Keratinocyte (primary cell): ENCODE measurements around the gene GIMD1. TPM values are rescaled to one million over a fixed set of nuclear protein-coding genes. Genes with fewer than 3 reads are reported as not detected.

Source experiments
- DNase-seq: peaks from one replicate; pipeline ENCODE4 v3.0.0-alpha.2; 2011; ENCODE audit warnings: low read depth, missing footprints, low spot score
- FAIRE-seq: peaks from 2 replicates; lab custom pipeline; 2011; peaks lifted over from hg19 to GRCh38; lab: Jason Lieb, UNC
- H2AFZ ChIP-seq: 2 replicates; pipeline ENCODE4 v1.6.0; 2012; ENCODE audit warnings: low read length, control low read depth, inconsistent platforms; ENCODE audit not compliant: control insufficient read depth
- H3K27ac ChIP-seq: 2 replicates; pipeline ENCODE4 v1.5.1; 2011; ENCODE audit warnings: low read length; ENCODE audit not compliant: control insufficient read depth, insufficient read depth
- H3K27me3 ChIP-seq: 3 replicates; pipeline ENCODE4 v1.6.0; 2011; ENCODE audit warnings: low read length; ENCODE audit not compliant: control insufficient read depth, insufficient read depth; ENCODE audit errors: extremely low read depth
- H3K36me3 ChIP-seq, 2 experiments: 2 replicates in 1 of 2; 3 replicates in 1 of 2; pipeline ENCODE4 v1.5.1; 2011; ENCODE audit warnings: low read length in 2 of 2, mild to moderate bottlenecking in 1 of 2; ENCODE audit not compliant: control insufficient read depth in 2 of 2, insufficient read depth in 2 of 2; ENCODE audit errors: extremely low read depth in 1 of 2
- H3K4me1 ChIP-seq: 3 replicates; pipeline ENCODE4 v1.5.1; 2011; ENCODE audit warnings: low read length; ENCODE audit not compliant: control insufficient read depth, insufficient read depth; ENCODE audit errors: extremely low read depth
- H3K4me2 ChIP-seq: 3 replicates; pipeline ENCODE4 v1.6.0; 2011; ENCODE audit warnings: low read depth, low read length; ENCODE audit not compliant: control insufficient read depth, insufficient read depth; ENCODE audit errors: extremely low read depth
- H3K4me3 ChIP-seq, 3 experiments: fragments of 200-600 bp in 1 of 3; sonication (generic) in 1 of 3; 2 replicates in 2 of 3; 3 replicates in 1 of 3; pipeline ENCODE4 v1.5.1; 2011 to 2016; ENCODE audit warnings: low read length in 3 of 3, mild to moderate bottlenecking in 3 of 3, control low read depth in 2 of 3, inconsistent platforms in 1 of 3, low read depth in 1 of 3, mixed read lengths in 1 of 3, mixed run types in 1 of 3, moderate library complexity in 1 of 3; ENCODE audit not compliant: control insufficient read depth in 2 of 3, insufficient read depth in 2 of 3; ENCODE audit errors: extremely low read depth in 1 of 3
- H3K79me2 ChIP-seq: 2 replicates; pipeline ENCODE4 v1.6.0; 2012; ENCODE audit warnings: low read length; ENCODE audit not compliant: control insufficient read depth, insufficient read depth
- H3K9ac ChIP-seq: 3 replicates; pipeline ENCODE4 v1.6.0; 2011; ENCODE audit warnings: low read length; ENCODE audit not compliant: control insufficient read depth, insufficient read depth; ENCODE audit errors: extremely low read depth
- H3K9me1 ChIP-seq: 3 replicates; pipeline ENCODE4 v1.6.0; 2011; ENCODE audit warnings: low read length; ENCODE audit not compliant: control insufficient read depth, insufficient read depth; ENCODE audit errors: extremely low read depth
- H3K9me3 ChIP-seq: 2 replicates; pipeline ENCODE4 v1.5.1; 2012; ENCODE audit warnings: low read depth, low read length; ENCODE audit not compliant: control insufficient read depth
- H4K20me1 ChIP-seq: 3 replicates; pipeline ENCODE4 v1.6.0; 2011; ENCODE audit warnings: low read length; ENCODE audit not compliant: control insufficient read depth, insufficient read depth; ENCODE audit errors: extremely low read depth
- EZH2 ChIP-seq: IDR thresholded peaks from one replicate; pipeline ENCODE4 v1.6.1; 2012; ENCODE audit warnings: inconsistent platforms, mild to moderate bottlenecking, low read length, moderate library complexity
- dilution Hi-C: fragments of 300-500 bp; cut with MboI; formaldehyde crosslinking; loops from one replicate; pipeline ENCODE4 v1.7.0; 2020; ENCODE audit warnings: low sequenced_read_pairs; ENCODE audit not compliant: extremely low pct_ligation_motif_present
- polyA plus RNA-seq, 5 experiments: library from polyadenylated mRNA; depleted of rRNA in 3 of 5; stranded (reverse) in 3 of 5; stranded (forward) in 1 of 5; unstranded in 1 of 5; fragments of >200 nt; gene quantifications; 1 replicate in 1 of 5; 2 replicates in 3 of 5; 3 replicates in 1 of 5; pipeline versions ENCODE4 v1.2.1 to v1.2.3, GENCODE V29; 2011 to 2012; ENCODE audit warnings: missing spikeins in 2 of 5, low read depth in 1 of 5, low replicate concordance in 1 of 5
- TF ChIP-seq, protein P1 (sequence below), 3 experiments: IDR thresholded peaks in 1 of 3; conservative IDR thresholded peaks in 1 of 3; optimal IDR thresholded peaks in 1 of 3; 2 replicates in 2 of 3; 3 replicates in 1 of 3; pipeline versions ENCODE3 to v1.5.1; 2011; ENCODE audit warnings: low read length in 3 of 3, mild to moderate bottlenecking in 3 of 3, moderate library complexity in 2 of 3, control low read depth in 1 of 3, inconsistent platforms in 1 of 3; ENCODE audit not compliant: insufficient read depth in 2 of 3; ENCODE audit errors: extremely low read depth in 1 of 3

GIMD1 gene
- polyA plus RNA-seq, 1 donor (not counting 4 experiments of a cell fraction or from before 2014, with no cell fraction given): not detected

DNA sequence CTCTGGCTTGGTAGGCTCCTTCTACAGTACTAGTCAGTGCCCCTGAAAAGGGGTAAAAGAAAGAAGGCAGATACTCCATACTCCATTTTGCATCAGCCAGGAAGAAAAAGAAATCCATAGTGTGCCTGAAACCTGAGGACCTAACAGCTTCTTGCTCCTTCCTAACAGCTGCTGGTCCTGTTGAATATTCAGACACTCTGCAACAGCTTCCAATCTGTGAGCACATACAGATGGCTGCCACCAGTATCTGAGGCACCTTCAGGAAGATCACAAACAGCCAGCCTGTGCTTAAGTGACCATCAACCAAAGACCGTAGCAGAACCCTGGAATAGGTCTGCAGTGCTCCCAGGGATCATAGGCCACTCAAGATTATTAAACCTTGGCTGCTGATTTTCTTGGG lies 4.3 kb downstream of the GIMD1 start:
- FAIRE-seq (peak; percentile 9), DNase-seq (no peak)

DNA sequence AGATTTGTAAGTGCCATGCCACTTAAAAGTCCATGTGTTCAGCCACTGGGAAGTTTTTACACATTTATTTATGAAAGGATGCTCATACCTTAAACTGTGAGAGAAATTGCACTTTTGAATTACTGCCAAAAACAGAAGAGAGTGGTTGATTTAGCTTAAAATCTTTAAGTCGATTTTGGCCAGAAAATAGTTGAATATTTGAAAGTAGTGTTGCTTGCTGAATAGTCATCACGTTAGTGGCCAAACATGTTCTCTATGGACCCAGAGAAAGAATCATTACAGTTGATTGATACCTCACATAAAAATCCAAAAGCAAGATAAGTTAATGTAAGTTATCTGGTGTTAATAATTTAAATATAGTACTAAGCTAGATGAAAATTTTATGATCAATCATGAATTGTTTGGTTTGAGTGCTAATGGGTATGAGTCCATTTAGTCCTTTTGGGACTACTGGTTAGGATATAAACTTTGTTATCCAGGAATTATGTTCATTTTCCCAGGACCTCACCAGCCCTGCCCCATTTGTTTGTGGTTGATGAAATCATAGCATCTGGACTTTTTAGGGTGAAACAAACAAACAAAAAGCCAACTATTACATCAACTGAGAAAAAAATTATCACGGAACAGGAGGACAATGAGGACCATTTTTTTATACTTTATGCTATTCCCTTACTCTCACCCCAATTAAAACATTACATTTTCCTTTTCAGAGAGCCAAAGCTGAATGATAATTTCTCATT lies 6.3 kb downstream of the GIMD1 start:
- Histone ChIP-seq H2AFZ (no peak overlapping the region), H3K27ac (no peak overlapping the region), H3K27me3 (no peaks in the 10 kb centered on the region), H3K9me1 (no peaks in the 10 kb centered on the region), H3K9ac (no peak overlapping the region), H3K4me3 (no peak overlapping the region), H3K79me2 (no peaks in the 10 kb centered on the region), H3K9me3 (no peaks in the 10 kb centered on the region), H3K36me3 (no peaks in the 10 kb centered on the region), H4K20me1 (no peaks in the 10 kb centered on the region), H3K4me2 (no peak overlapping the region), H3K4me1 (peaks cover 18% of the 10 kb centered on the region)
- FAIRE-seq (no peak), DNase-seq (no peak)
- TF ChIP-seq, protein P1, sequence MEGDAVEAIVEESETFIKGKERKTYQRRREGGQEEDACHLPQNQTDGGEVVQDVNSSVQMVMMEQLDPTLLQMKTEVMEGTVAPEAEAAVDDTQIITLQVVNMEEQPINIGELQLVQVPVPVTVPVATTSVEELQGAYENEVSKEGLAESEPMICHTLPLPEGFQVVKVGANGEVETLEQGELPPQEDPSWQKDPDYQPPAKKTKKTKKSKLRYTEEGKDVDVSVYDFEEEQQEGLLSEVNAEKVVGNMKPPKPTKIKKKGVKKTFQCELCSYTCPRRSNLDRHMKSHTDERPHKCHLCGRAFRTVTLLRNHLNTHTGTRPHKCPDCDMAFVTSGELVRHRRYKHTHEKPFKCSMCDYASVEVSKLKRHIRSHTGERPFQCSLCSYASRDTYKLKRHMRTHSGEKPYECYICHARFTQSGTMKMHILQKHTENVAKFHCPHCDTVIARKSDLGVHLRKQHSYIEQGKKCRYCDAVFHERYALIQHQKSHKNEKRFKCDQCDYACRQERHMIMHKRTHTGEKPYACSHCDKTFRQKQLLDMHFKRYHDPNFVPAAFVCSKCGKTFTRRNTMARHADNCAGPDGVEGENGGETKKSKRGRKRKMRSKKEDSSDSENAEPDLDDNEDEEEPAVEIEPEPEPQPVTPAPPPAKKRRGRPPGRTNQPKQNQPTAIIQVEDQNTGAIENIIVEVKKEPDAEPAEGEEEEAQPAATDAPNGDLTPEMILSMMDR (optimal IDR thresholded peaks at IDR 0.05 in 1 of 3, IDR thresholded peaks at IDR 0.05 in 1 of 3, conservative IDR thresholded peaks at IDR 0.05 in 1 of 3; ENCODE audit: extremely low read depth in 1 of 3, insufficient read depth in 2 of 3, low read length in 3 of 3): no peak
- TF ChIP-seq EZH2: no peak
- dilution Hi-C loops: no loop called here

More for the DNA sequence above, 4.3 kb downstream of the GIMD1 start:
- no peaks in the 10 kb centered on the region for H3K36me3 ChIP-seq
- no peaks in the 10 kb centered on the region for H3K9me1 ChIP-seq
- no peak overlapping the region for H2AFZ ChIP-seq
- no peaks in the 10 kb centered on the region for H3K27me3 ChIP-seq
- H4K20me1 ChIP-seq: no peaks in the 10 kb centered on the region
- H3K4me3 ChIP-seq: no peak overlapping the region
- no peak overlapping the region for H3K4me2 ChIP-seq
- H3K79me2 ChIP-seq: no peaks in the 10 kb centered on the region
- peaks cover 14% of the 10 kb centered on the region for H3K4me1 ChIP-seq
- no peak overlapping the region for H3K27ac ChIP-seq
- no peaks in the 10 kb centered on the region for H3K9me3 ChIP-seq
- H3K9ac ChIP-seq: no peak overlapping the region
- dilution Hi-C loops: no loop called here
- TF ChIP-seq EZH2: no peak
- TF ChIP-seq, protein P1 (optimal IDR thresholded peaks at IDR 0.05 in 1 of 3, IDR thresholded peaks at IDR 0.05 in 1 of 3, conservative IDR thresholded peaks at IDR 0.05 in 1 of 3; ENCODE audit: extremely low read depth in 1 of 3, insufficient read depth in 2 of 3, low read length in 3 of 3): no peak
